ENCODE measurements around the gene PLAA. TPM values are rescaled to one million over a fixed set of nuclear protein-coding genes. Genes with fewer than 3 reads are reported as not detected.

Gene PLAA
- 25.7 and 28.4 TPM in 2 replicates for total RNA-seq (2014; rRNA removed; shearing (Covaris generic))

- DNase-seq (ENCODE audit: low spot score) = peak; percentile 93
Measured at GRCh38 chr9:26946753-26947727, at the start of gene PLAA. PLAA (minus strand) TSS chr9:26947242; CDS start chr9:26947045, 197 bp downstream.

DNA sequence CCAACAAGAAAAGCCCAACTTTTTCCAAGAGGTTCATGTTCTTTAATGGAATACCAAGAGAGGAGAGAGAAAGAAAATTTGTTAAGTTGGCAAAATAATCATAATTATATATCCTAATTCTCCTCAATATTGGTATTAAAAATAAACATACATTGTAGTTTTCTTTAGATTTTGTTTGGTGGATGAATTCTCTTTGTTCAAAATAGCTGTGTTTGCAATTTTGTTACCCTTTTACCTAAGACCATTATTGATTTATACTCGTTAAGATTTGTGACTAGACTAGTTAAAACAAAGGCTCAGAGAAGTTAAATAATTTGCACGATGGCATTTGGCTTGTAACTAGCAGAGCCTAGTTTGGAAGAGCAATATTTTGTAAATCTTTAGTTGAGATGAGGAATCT lies 48.8 kb upstream of the PLAA start:
- no peak for DNase-seq (ENCODE audit: low spot score)

DNA sequence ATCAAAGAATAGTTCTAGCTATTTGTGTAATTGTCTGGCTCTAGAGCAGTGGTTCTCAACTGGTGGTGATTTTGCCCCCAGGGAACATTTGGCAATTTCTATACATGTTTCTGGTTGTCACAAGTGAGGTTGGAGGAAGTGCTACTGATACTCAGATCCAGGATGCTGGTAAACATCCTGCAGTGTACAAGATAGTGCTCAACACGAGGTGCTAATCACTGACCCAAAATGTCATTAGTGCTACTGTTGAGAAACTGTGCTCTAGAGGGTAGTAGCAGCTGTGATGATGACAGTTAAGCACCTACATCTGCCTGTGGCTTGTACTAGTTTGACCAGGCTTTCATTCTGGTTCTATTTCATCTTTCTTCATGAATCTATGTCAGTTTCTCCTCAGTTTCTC lies 36.3 kb upstream of the PLAA start:
- DNase-seq (ENCODE audit: low spot score) = no peak

- DNase-seq (ENCODE audit: low spot score) = peak; percentile 81
Measured at GRCh38 chr9:26975728-26976707, 29.0 kb upstream of the PLAA start.

DNA sequence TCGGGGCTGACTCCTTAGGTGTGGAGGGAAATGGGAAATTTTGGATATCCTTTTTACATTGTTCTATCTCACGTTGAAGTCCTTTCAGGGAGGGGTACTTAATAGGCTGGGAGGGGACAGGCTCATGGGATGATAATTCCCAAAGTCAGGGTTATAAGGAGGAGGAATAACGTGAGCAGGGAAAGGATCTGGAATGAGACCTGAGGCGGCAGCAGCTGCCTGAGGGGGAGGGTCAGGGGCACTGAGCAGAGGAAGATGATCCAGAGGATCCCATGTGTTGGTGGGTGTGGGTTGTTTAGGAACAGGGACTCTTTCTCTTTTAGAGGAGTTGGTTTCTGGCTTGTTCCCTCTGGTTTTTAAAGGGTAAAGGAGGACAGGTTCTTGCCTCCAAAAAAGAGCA lies 27.9 kb upstream of the PLAA start:
- no peak for DNase-seq (ENCODE audit: low spot score)

- no peak for DNase-seq (ENCODE audit: low spot score)
Measured at GRCh38 chr9:26973989-26974388, 26.9 kb upstream of the PLAA start.

- DNase-seq (ENCODE audit: low spot score) = no peak
Measured at GRCh38 chr9:26971721-26972120, 24.7 kb upstream of the PLAA start.

GRCh38 chr9:26956860-26957233 lies 9.8 kb upstream of the PLAA start:
- no peak for DNase-seq (ENCODE audit: low spot score)

DNA sequence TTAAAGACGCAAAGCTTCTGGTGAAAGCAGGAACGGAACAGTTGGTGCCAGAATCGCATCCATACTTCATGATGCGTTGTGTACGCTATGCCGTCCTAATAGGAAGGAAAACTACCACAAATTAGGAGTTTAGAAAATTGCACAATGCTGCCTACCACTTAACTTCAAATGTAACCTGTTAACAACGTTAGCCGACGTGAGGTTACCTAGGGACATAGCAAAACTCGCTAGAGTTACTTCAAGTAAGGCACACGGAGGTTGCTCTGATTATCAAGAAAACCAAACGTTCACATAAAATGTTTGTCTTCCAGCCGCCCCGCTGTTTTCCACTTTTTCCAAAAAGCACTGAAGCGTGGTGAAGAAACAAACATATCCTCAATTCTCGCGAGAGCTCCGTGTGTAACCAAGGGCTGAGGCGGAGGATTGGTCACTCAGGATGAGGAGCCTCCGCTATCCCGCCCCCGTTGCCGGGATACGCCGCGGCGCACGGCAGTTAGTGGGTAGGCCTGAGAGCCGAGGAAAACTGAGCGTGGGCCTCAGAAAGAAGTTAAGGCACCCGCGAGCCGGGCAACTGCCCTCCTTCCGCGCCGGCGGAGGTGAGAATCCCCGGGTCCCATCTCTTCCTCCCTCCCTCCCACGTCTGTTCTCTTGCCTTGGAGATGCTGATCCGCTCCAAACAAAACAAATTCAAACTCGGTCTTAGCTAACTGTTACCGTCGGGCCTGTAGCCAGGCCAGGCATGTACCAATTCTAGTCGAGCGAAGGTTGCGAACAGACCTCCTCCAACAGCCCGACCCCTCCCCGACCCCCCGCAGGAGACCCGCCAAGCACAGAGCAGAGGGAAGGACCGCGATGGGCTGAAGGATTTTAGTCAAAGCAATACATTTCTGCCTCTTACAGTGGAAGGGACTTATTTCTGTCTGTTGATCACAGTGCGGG lies 9.1 kb upstream of the PLAA start, which contains the start of gene IFT74:
TSS of gene IFT74 (plus strand) at position 492 of the 939 bp plus-strand sequence. CDS start 5,556 bp downstream, outside the sequence.
- DNase-seq (ENCODE audit: low spot score) = peak; percentile 98

DNA sequence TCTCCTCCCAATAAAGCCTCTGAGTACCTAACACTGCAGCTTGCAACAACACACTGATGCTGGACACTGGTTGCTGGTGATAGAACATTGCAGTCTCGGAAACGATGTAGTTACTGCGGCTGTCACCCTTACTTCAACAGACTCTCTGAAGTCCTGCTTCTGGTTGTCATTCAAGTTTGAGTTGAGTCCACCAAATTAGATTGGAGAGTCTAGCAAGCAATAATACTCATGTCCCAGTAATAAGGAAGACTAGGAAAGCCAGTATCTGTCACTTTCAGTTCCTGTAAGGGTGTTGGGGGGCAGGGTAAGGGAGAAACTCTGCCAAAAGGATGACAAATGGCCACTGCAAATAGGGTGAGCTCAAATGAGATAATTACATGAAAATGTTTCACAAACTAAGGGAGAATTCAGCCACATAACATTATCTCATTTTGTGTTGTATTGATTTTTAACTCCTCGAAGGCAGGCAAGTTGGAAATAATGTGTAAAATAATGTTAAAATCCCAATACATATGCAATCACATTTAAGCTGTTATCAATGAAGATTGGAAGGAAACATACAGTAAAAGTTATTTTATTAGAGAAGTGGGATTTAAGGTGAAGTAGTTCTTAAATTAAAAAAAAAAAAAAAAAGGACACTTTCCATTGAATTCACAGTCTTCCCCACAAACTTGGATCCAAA lies 8.3 kb upstream of the PLAA start:
- DNase-seq (ENCODE audit: low spot score) = peak; percentile 21

- DNase-seq (ENCODE audit: low spot score) = no peak
Measured at GRCh38 chr9:26954050-26954508, 7.0 kb upstream of the PLAA start.

DNA sequence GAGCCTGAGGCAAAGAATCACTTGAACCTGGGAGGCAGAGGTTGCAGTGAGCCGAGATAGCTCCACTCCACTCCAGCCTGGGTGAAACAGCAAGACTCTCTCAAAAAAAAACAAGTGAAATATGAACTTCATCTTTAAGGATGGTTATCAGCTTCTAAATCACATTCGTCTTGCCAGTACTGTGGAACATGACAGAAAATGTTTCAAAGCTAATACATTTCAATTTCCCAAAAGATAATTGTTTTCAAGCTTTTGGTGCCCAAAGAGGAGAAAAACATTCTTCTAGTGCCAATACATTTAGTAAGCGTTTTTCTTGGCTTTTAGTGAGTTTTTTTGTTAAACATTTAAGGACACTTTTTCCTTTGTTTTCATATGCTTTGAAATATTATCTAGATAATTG lies 4.8 kb upstream of the PLAA start:
- DNase-seq (ENCODE audit: low spot score) = no peak

DNA sequence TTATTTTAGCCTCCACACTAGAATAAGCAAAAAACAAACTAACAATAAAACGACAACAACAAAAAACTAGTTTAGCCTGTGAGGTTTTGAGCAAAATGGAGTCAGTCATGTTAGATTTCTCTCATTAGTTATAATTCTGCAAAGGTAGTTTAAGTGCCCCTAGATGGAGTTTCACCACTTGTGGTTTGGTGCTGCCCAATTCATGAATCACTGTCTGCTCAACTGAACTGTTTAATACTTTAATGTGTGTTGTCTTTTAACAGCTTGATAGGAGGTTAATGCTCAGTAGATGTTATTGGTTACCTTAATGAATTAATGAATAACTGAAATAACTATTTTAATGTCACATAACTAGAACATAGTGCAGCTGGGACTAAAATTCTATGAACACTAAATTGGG lies 3.5 kb upstream of the PLAA start:
- DNase-seq (ENCODE audit: low spot score) = no peak

- no peak for DNase-seq (ENCODE audit: low spot score)
Measured at GRCh38 chr9:26949637-26950069, 2.6 kb upstream of the PLAA start.

DNA sequence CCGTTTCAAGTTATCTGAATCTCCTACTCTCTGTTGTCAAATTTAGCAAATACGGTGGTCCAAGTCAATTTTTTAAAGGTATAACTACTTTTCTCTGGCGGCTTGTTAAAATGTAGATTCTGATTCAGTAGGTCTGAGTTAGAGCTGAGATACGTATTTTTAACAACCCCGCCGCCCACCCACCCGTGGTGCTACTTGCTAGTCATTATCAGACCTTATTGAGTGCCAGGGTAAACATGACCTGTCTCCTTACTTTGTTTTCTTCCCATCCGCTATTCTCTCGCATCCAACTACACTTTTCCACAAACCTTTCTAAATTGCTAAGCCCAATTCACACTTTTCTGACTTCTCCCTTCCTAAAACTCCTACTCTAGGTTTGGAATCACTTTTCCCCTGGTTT lies 694 bp upstream of the PLAA start:
- no peak for DNase-seq (ENCODE audit: low spot score)

GRCh38 chr9:26945591-26945990 lies 1.5 kb downstream of the PLAA start:
- peak; percentile 3 for DNase-seq (ENCODE audit: low spot score)

DNA sequence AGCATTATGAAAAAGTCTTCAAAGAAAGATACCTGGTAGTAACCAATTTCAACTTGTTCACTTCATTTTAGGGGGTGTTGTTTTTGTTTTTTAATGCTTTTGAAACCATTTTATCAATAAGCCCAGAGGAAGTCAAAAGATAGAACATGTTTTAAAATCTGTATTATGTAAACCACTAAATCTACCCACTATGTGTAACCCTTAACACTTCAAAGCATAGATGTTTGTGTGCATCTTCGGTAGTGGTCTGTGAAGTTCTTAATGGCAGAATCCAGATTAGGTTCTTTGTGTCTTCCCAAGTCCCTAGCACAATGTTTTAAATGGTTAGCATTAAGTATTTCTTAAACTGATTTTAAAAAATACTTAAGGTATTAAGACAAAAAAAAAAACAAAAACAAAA lies 6.3 kb downstream of the PLAA start:
- DNase-seq (ENCODE audit: low spot score) = no peak

DNA sequence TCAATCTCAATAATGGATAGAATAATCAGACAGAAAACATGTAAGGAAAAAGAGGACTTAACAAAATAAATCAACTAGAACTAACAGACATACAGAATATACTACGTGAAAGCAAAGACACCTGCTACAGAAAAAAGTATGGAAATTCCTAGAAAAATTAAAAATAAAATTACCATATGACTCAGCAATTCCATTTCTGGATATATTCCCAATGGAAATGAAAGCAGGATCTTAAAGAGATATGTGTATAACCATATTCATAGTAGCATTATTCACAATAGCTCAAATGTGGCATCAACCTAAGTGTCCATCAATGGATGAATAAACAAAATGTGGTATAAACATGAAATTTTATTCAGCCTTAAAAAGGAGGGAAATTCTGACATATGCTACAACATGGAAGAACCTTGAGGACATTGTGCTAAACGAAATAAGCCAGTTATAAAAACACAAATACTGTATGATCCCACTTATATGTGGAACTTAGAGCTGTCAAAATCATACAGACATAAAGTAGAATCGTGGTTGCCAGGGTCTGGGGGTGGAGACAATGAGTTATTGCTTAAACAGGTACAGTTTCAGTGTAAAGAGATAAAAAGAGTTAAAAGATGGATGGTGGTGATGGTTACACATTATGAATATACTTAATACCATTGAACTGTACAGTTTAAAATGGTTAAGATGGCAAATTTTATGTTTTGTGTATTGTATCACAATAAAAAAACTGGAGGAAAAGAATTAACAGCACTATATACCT lies 6.9 kb downstream of the PLAA start:
- no peak for DNase-seq (ENCODE audit: low spot score)

DNA sequence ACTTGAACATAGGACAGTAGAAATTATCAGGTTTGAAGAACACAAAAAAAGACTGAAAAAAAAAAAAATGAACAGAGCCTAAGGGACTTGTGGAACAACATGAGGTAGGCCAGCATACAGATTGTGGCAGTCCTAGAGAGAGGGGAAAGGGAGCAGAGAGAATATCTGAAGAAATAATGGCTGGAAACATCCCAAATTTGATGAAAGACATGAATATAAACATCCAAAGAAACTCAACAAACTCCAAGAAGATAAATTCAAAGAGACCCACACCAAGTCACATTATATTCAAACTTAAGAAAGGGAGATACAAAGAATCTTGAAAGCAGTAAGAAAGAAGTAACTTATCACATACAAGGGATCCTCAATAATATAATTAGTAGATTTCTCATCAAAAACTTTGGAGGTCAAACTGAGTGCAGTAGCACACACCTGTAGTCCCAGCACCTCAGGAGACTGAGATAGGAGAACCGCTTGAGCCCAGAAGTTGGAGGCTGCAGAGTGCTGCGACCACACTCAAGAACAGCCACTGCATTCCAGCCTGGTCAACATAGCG lies 9.1 kb downstream of the PLAA start:
- DNase-seq (ENCODE audit: low spot score) = no peak
